GM18502 (cell line): ENCODE data around the gene PTPRD.

Experiments used
- ATAC-seq: cut with Tn5 transposase; IDR thresholded peaks from one replicate; pipeline ENCODE4 v1.9.1; 2021; ENCODE audit warnings: mild to moderate bottlenecking; ENCODE audit not compliant: unreplicated experiment, poor library complexity

PTPRD gene

GRCh38 chr9:9674461-9674860 lies 938.3 kb downstream of the PTPRD start:
- ATAC-seq, result no peak

GRCh38 chr9:9670454-9670853 lies 942.3 kb downstream of the PTPRD start:
- no peak for ATAC-seq

- ATAC-seq, result no peak
Observed at GRCh38 chr9:9645006-9645405, 967.8 kb downstream of the PTPRD start.

GRCh38 chr9:9631284-9631683 lies 981.5 kb downstream of the PTPRD start:
- peak; percentile 85 for ATAC-seq

- peak; percentile 54 for ATAC-seq
Observed at GRCh38 chr9:9625248-9625647, 987.6 kb downstream of the PTPRD start.

- ATAC-seq, result no peak
Observed at GRCh38 chr9:9623506-9623905, 989.3 kb downstream of the PTPRD start.

- ATAC-seq, result no peak
Observed at GRCh38 chr9:9621355-9621940, 991.4 kb downstream of the PTPRD start.

- ATAC-seq, result no peak
Observed at GRCh38 chr9:9620736-9621135, 992.1 kb downstream of the PTPRD start.

- no peak for ATAC-seq
Observed at GRCh38 chr9:9615086-9615485, 997.7 kb downstream of the PTPRD start.

- no peak for ATAC-seq
Observed at GRCh38 chr9:9614607-9615006, 998.2 kb downstream of the PTPRD start.

- ATAC-seq, result peak; percentile 48
Observed at GRCh38 chr9:9612755-9613154, 1000.0 kb downstream of the PTPRD start.

GRCh38 chr9:9612270-9612669 lies 1000.5 kb downstream of the PTPRD start:
- peak; percentile 78 for ATAC-seq

- ATAC-seq, result no peak
Observed at GRCh38 chr9:9605681-9606080, 1007.1 kb downstream of the PTPRD start.

- no peak for ATAC-seq
Observed at GRCh38 chr9:9603345-9603744, 1009.5 kb downstream of the PTPRD start.

- ATAC-seq, result no peak
Observed at GRCh38 chr9:9598723-9599122, 1014.1 kb downstream of the PTPRD start.

- ATAC-seq, result no peak
Observed at GRCh38 chr9:9592104-9592503, 1020.7 kb downstream of the PTPRD start.

GRCh38 chr9:9585920-9586319 lies 1026.9 kb downstream of the PTPRD start:
- no peak for ATAC-seq

- no peak for ATAC-seq
Observed at GRCh38 chr9:9574080-9574479, 1038.7 kb downstream of the PTPRD start.

- no peak for ATAC-seq
Observed at GRCh38 chr9:9565700-9566099, 1047.1 kb downstream of the PTPRD start.

- no peak for ATAC-seq
Observed at GRCh38 chr9:9563817-9564216, 1049.0 kb downstream of the PTPRD start.

- ATAC-seq, result no peak
Observed at GRCh38 chr9:9560382-9561035, 1052.3 kb downstream of the PTPRD start.

GRCh38 chr9:9558907-9559306 lies 1053.9 kb downstream of the PTPRD start:
- no peak for ATAC-seq
